Measurements from ENCODE around the gene ITGA4.

GRCh38 chr2:181536730-181537129 lies 79.5 kb downstream of the ITGA4 start:
- TF ChIP-seq CTCF (IDR thresholded peaks at IDR 0.05) (no peak), PRDM15 (CRISPR knock-in tag; IDR thresholded peaks at IDR 0.05) (no peak)
